ENCODE results near the gene SSC5D.

The SSC5D gene

GRCh38 chr19:55474269-55475265, 13.7 kb upstream of the SSC5D start:
- no peak for DNase-seq

- DNase-seq: peak; percentile 97
Observed at GRCh38 chr19:55476100-55476775, 12.0 kb upstream of the SSC5D start, which contains the start of gene ZNF628. ZNF628 (plus strand) TSS chr19:55476617; CDS start chr19:55479911, 3,294 bp downstream.

GRCh38 chr19:55477905-55478304, 10.3 kb upstream of the SSC5D start:
- DNase-seq: no peak

GRCh38 chr19:55478364-55478763, 9.9 kb upstream of the SSC5D start:
- DNase-seq: no peak

GRCh38 chr19:55479045-55479444, 9.2 kb upstream of the SSC5D start:
- no peak for DNase-seq

- no peak for DNase-seq
Observed at GRCh38 chr19:55479451-55480230, 8.6 kb upstream of the SSC5D start.

- DNase-seq: no peak
Observed at GRCh38 chr19:55481148-55481793, 7.0 kb upstream of the SSC5D start.

- no peak for DNase-seq
Observed at GRCh38 chr19:55481794-55482155, 6.5 kb upstream of the SSC5D start.

- no peak for DNase-seq
Observed at GRCh38 chr19:55482156-55482961, 5.9 kb upstream of the SSC5D start.

GRCh38 chr19:55482967-55483705, 5.1 kb upstream of the SSC5D start:
- DNase-seq: no peak

- no peak for DNase-seq
Observed at GRCh38 chr19:55483706-55484592, 4.3 kb upstream of the SSC5D start.

GRCh38 chr19:55484593-55485438, 3.4 kb upstream of the SSC5D start, which contains the start of gene NAT14:
NAT14 (plus strand) TSS chr19:55485188; CDS start chr19:55485709, 521 bp downstream.
- DNase-seq: peak; percentile 65

- DNase-seq: no peak
Observed at GRCh38 chr19:55485439-55486011, 2.7 kb upstream of the SSC5D start.

- DNase-seq: no peak
Observed at GRCh38 chr19:55486043-55486970, 1.9 kb upstream of the SSC5D start.

GRCh38 chr19:55486971-55487923, 989 bp upstream of the SSC5D start:
- no peak for DNase-seq

Data from NCI-H510A (cell line).